ENCODE results near the gene PDE6D. TPM values are rescaled to one million over a fixed set of nuclear protein-coding genes. Genes with fewer than 3 reads are reported as not detected.
A peak's percentile ranks its signal among the peaks of the same experiment; 100 is the strongest.

Gene PDE6D
- total RNA-seq, 1 donor from 2014 or later, result 18.7 TPM

GRCh38 chr2:231699006-231699405, 82.1 kb downstream of the PDE6D start:
- Histone ChIP-seq H3K36me3 (no peaks in the 10 kb centered on the region), H3K4me3 (no peak overlapping the region), H3K27ac (no peak overlapping the region), H3K27me3 (no peaks in the 10 kb centered on the region), H3K4me1 (peaks cover 8% of the 10 kb centered on the region), H3K9me3 (no peaks in the 10 kb centered on the region)
- intact Hi-C loops (cut with DNase I), result no loop called here
- no peak for TF ChIP-seq CTCF (IDR thresholded peaks at IDR 0.05)
- DNase-seq, result no peak
- ATAC-seq, result peak; percentile 8

GRCh38 chr2:231696004-231696367, 85.1 kb downstream of the PDE6D start:
- intact Hi-C loops (cut with DNase I), result no loop called here
- H3K27me3 ChIP-seq, result no peaks in the 10 kb centered on the region
- H3K36me3 ChIP-seq, result no peaks in the 10 kb centered on the region
- no peak overlapping the region for H3K27ac ChIP-seq
- no peak for DNase-seq
- ATAC-seq, result no peak
- H3K4me3 ChIP-seq, result no peak overlapping the region
- no peaks in the 10 kb centered on the region for H3K9me3 ChIP-seq
- no peak for TF ChIP-seq CTCF (IDR thresholded peaks at IDR 0.05)
- H3K4me1 ChIP-seq, result no peaks in the 10 kb centered on the region

- H3K4me1 ChIP-seq, result no peaks in the 10 kb centered on the region
- H3K27me3 ChIP-seq, result no peaks in the 10 kb centered on the region
- ATAC-seq, result no peak
- TF ChIP-seq CTCF (IDR thresholded peaks at IDR 0.05), result no peak
- no peaks in the 10 kb centered on the region for H3K36me3 ChIP-seq
- intact Hi-C loops (cut with DNase I), result no loop called here
- no peak overlapping the region for H3K4me3 ChIP-seq
- no peak for DNase-seq
- H3K27ac ChIP-seq, result no peak overlapping the region
- H3K9me3 ChIP-seq, result no peaks in the 10 kb centered on the region
These were observed 87.1 kb downstream of the PDE6D start for GRCh38 chr2:231693956-231694355.

GRCh38 chr2:231692847-231693246, 88.2 kb downstream of the PDE6D start:
- no peak for TF ChIP-seq CTCF (IDR thresholded peaks at IDR 0.05)
- DNase-seq (no peak), ATAC-seq (peak; percentile 15)
- H3K36me3 ChIP-seq, result no peaks in the 10 kb centered on the region
- H3K27ac ChIP-seq, result no peak overlapping the region
- no peak overlapping the region for H3K4me3 ChIP-seq
- no peaks in the 10 kb centered on the region for H3K27me3 ChIP-seq
- H3K4me1 ChIP-seq, result no peaks in the 10 kb centered on the region
- intact Hi-C loops (cut with DNase I), result no loop called here
- H3K9me3 ChIP-seq, result no peaks in the 10 kb centered on the region

GRCh38 chr2:231691251-231691772, 89.8 kb downstream of the PDE6D start:
- Histone ChIP-seq H3K27ac (no peak overlapping the region), H3K36me3 (no peaks in the 10 kb centered on the region), H3K27me3 (no peaks in the 10 kb centered on the region), H3K9me3 (no peaks in the 10 kb centered on the region), H3K4me3 (no peak overlapping the region), H3K4me1 (no peaks in the 10 kb centered on the region)
- DNase-seq, result no peak
- ATAC-seq, result no peak
- no peak for TF ChIP-seq CTCF (IDR thresholded peaks at IDR 0.05)
- intact Hi-C loops (cut with DNase I), result no loop called here
